ENCODE results near the gene C10orf90. TPM values are rescaled to one million over a fixed set of nuclear protein-coding genes. Genes with fewer than 3 reads are reported as not detected.

The C10orf90 gene
- total RNA-seq, 1 experiment from 2014 or later: 0.67 TPM

GRCh38 chr10:126704649-126705048, 34.2 kb upstream of the C10orf90 start:
- BruUV-seq (replicated peaks): no TSS peak
- in situ Hi-C loops (cut with HindIII; ENCODE audit: low pct_unique_long_range_greater_than_20kb, low sequenced_read_pairs): no loop called here
- Histone ChIP-seq H3K9me3 (ENCODE audit: control insufficient read depth, insufficient read depth, low read depth, low read length) (no peaks in the 10 kb centered on the region), H3K27ac (ENCODE audit: low read length) (no peak overlapping the region), H3K4me1 (ENCODE audit: control insufficient read depth, insufficient read depth, low read length) (no peaks in the 10 kb centered on the region), H3K27me3 (ENCODE audit: control insufficient read depth, insufficient read depth, low read length) (peaks cover 33% of the 10 kb centered on the region), H3K4me3 (ENCODE audit: low read depth in 2 of 2, low read length in 2 of 2) (no peak overlapping the region), H3K36me3 (ENCODE audit: control insufficient read depth, insufficient read depth, low read length) (no peaks in the 10 kb centered on the region)
- no peak for TF ChIP-seq SIN3A (IDR thresholded peaks at IDR 0.05; ENCODE audit: borderline replicate concordance, insufficient read depth, low read depth, low read length)
- ChIA-PET CTCF (no interaction called here), POLR2A (no interaction called here)
- no peak for DNase-seq (ENCODE audit: low read depth, low spot score)
- intact Hi-C loops (cut with micrococcal nuclease; ENCODE audit: unreplicated experiment): no loop called here
- ATAC-seq: no peak

GRCh38 chr10:126702181-126702580, 31.7 kb upstream of the C10orf90 start:
- Histone ChIP-seq H3K27me3 (ENCODE audit: control insufficient read depth, insufficient read depth, low read length) (peaks cover 41% of the 10 kb centered on the region), H3K4me3 (ENCODE audit: low read depth in 2 of 2, low read length in 2 of 2) (no peak overlapping the region), H3K4me1 (ENCODE audit: control insufficient read depth, insufficient read depth, low read length) (no peaks in the 10 kb centered on the region), H3K36me3 (ENCODE audit: control insufficient read depth, insufficient read depth, low read length) (no peaks in the 10 kb centered on the region), H3K27ac (ENCODE audit: low read length) (no peak overlapping the region), H3K9me3 (ENCODE audit: control insufficient read depth, insufficient read depth, low read depth, low read length) (no peaks in the 10 kb centered on the region)
- ChIA-PET CTCF (no interaction called here), POLR2A (interaction anchor here (0.6 kb wide), 1 partner anchor 71 kb away, joined by 3 read pairs; no protein-coding TSS in a partner anchor)
- intact Hi-C loops (cut with micrococcal nuclease; ENCODE audit: unreplicated experiment): no loop called here
- in situ Hi-C loops (cut with HindIII; ENCODE audit: low pct_unique_long_range_greater_than_20kb, low sequenced_read_pairs): no loop called here
- TF ChIP-seq SIN3A (IDR thresholded peaks at IDR 0.05; ENCODE audit: borderline replicate concordance, insufficient read depth, low read depth, low read length) (no peak), POLR2AphosphoS5 (IDR thresholded peaks at IDR 0.05; ENCODE audit: low read depth, low read length) (no peak), CTCF (IDR thresholded peaks at IDR 0.05) (no peak), TCF7L2 (IDR thresholded peaks at IDR 0.05; ENCODE audit: low read depth, low read length) (no peak), REST (IDR thresholded peaks at IDR 0.05; ENCODE audit: insufficient read depth in 1 of 2, low read depth in 2 of 2, low read length in 1 of 2) (no peak)
- ATAC-seq (no peak), DNase-seq (ENCODE audit: low read depth, low spot score) (no peak)
- BruUV-seq (replicated peaks): no TSS peak

GRCh38 chr10:126701526-126701925, 31.0 kb upstream of the C10orf90 start:
- no peak for ATAC-seq
- no peak for TF ChIP-seq TCF7L2 (IDR thresholded peaks at IDR 0.05; ENCODE audit: low read depth, low read length)
- TF ChIP-seq POLR2AphosphoS5 (IDR thresholded peaks at IDR 0.05; ENCODE audit: low read depth, low read length): no peak
- no peak for TF ChIP-seq REST (IDR thresholded peaks at IDR 0.05; ENCODE audit: insufficient read depth in 1 of 2, low read depth in 2 of 2, low read length in 1 of 2)
- TF ChIP-seq SIN3A (IDR thresholded peaks at IDR 0.05; ENCODE audit: borderline replicate concordance, insufficient read depth, low read depth, low read length): no peak
- no peak for TF ChIP-seq CTCF (IDR thresholded peaks at IDR 0.05)
- POLR2A ChIA-PET: no interaction called here
- no peak for DNase-seq (ENCODE audit: low read depth, low spot score)
- CTCF ChIA-PET: no interaction called here
- no peaks in the 10 kb centered on the region for H3K9me3 ChIP-seq (ENCODE audit: control insufficient read depth, insufficient read depth, low read depth, low read length)
- peaks cover 41% of the 10 kb centered on the region for H3K27me3 ChIP-seq (ENCODE audit: control insufficient read depth, insufficient read depth, low read length)
- H3K4me1 ChIP-seq (ENCODE audit: control insufficient read depth, insufficient read depth, low read length): no peaks in the 10 kb centered on the region
- H3K27ac ChIP-seq (ENCODE audit: low read length): no peak overlapping the region
- no peak overlapping the region for H3K4me3 ChIP-seq (ENCODE audit: low read depth in 2 of 2, low read length in 2 of 2)
- no TSS peak for BruUV-seq (replicated peaks)
- no peaks in the 10 kb centered on the region for H3K36me3 ChIP-seq (ENCODE audit: control insufficient read depth, insufficient read depth, low read length)
- in situ Hi-C loops (cut with HindIII; ENCODE audit: low pct_unique_long_range_greater_than_20kb, low sequenced_read_pairs): no loop called here
- intact Hi-C loops (cut with micrococcal nuclease; ENCODE audit: unreplicated experiment): no loop called here
